Epithelial cell of proximal tubule (primary cell): ENCODE data around the gene ARMC8. TPM values are rescaled to one million over a fixed set of nuclear protein-coding genes. Genes with fewer than 3 reads are reported as not detected.

ENCODE experiments used
- DNase-seq: peaks from one replicate; pipeline ENCODE4 v3.0.0-alpha.2; 2011; ENCODE audit warnings: low read depth
- H3K4me3 ChIP-seq: 2 replicates; pipeline ENCODE4 v1.5.1; 2011; ENCODE audit warnings: low read depth, mild to moderate bottlenecking, low read length
- CTCF ChIP-seq: conservative IDR thresholded peaks from 2 replicates; pipeline ENCODE4 v1.5.1; 2012; ENCODE audit warnings: low read depth, mild to moderate bottlenecking, low read length
- total RNA-seq: library from RNA; depleted of rRNA; stranded (reverse); fragments of >200 nt; gene quantifications from 2 replicates; pipeline ENCODE4 v1.2.3, GENCODE V29; 2015

Gene ARMC8
- total RNA-seq, 1 donor from 2014 or later, result 31.9 TPM

GRCh38 chr3:138197524-138197923, 10.4 kb downstream of the ARMC8 start:
- H3K4me3 ChIP-seq, result no peak overlapping the region

GRCh38 chr3:138199851-138200250, 12.8 kb downstream of the ARMC8 start:
- H3K4me3 ChIP-seq, result no peak overlapping the region
- no peak for DNase-seq
- TF ChIP-seq CTCF, result no peak

More at GRCh38 chr3:138197524-138197923, 10.4 kb downstream of the ARMC8 start:
- TF ChIP-seq CTCF, result no peak
- DNase-seq, result no peak

- H3K4me3 ChIP-seq, result no peak overlapping the region
- no peak for DNase-seq
- TF ChIP-seq CTCF, result no peak
Measured at GRCh38 chr3:138200424-138200823, 13.3 kb downstream of the ARMC8 start.

- no peak for TF ChIP-seq CTCF
- no peak for DNase-seq
Measured at GRCh38 chr3:138202945-138203701, 16.0 kb downstream of the ARMC8 start.

GRCh38 chr3:138203938-138204337, 16.8 kb downstream of the ARMC8 start:
- no peak for TF ChIP-seq CTCF
- no peak for DNase-seq

More at GRCh38 chr3:138202945-138203701, 16.0 kb downstream of the ARMC8 start:
- no peak overlapping the region for H3K4me3 ChIP-seq

GRCh38 chr3:138205527-138205926, 18.4 kb downstream of the ARMC8 start:
- no peak for TF ChIP-seq CTCF
- DNase-seq, result no peak
- no peak overlapping the region for H3K4me3 ChIP-seq

More at GRCh38 chr3:138203938-138204337, 16.8 kb downstream of the ARMC8 start:
- no peak overlapping the region for H3K4me3 ChIP-seq

- TF ChIP-seq CTCF, result no peak
Measured at GRCh38 chr3:138206196-138206595, 19.1 kb downstream of the ARMC8 start.

More at GRCh38 chr3:138206196-138206595, 19.1 kb downstream of the ARMC8 start:
- no peak for DNase-seq
- no peak overlapping the region for H3K4me3 ChIP-seq
